GM21825 (cell line): ENCODE data around the gene SLC4A2.
A peak's percentile ranks its signal among the peaks of the same experiment; 100 is the strongest.

ENCODE experiments used
- ATAC-seq: cut with Tn5 transposase; IDR thresholded peaks from one replicate; pipeline ENCODE4 v1.9.1; 2021; ENCODE audit warnings: mild to moderate bottlenecking, moderate library complexity; ENCODE audit not compliant: unreplicated experiment

The SLC4A2 gene

DNA sequence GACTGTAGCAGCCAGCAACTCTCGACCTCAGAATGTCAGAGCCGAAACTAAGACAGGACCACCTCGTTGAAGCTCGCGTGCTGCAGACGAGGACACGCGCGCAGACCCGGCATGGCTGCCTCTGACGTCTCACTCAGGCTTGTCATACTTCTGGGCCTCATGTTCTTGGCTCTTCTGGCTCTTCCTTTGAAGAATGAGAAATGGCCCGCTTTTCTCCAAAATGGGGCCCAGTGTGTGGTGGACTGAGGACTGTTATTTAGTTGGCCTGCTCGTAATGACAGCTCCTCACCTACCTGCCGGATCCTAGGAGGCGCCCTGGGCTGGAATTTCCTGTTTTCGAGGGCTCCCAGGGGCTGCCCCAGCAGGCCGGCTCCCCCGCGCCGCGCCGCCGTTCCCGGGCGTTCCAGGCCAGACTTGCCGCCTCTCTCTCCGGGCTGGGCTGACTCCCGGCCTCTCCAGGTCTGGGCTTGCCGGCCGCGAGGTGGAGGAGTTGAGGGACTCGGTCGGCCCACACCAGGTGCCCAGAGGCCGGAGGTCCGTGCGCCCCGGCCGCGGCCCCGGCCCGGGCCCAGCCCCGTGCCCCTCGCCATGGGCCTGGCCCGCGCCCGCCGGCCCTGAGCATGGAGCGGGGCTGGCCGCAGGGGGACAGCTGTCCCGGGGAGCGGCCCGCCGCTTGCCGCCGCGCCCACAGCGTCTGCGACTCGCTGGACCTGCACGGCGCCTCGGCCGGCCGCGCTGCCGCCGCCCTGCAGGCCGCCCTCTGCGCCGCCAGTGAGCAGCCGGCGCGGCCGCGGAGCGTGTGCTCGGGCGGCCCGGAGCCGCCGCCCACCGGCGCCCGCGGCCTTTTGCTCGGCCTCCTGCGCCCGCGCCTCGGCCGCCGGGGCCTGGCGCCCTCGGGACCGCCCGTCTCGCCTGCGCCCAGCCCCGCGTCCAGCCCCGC, 55.0 kb downstream of the SLC4A2 start:
- no peak for ATAC-seq

DNA sequence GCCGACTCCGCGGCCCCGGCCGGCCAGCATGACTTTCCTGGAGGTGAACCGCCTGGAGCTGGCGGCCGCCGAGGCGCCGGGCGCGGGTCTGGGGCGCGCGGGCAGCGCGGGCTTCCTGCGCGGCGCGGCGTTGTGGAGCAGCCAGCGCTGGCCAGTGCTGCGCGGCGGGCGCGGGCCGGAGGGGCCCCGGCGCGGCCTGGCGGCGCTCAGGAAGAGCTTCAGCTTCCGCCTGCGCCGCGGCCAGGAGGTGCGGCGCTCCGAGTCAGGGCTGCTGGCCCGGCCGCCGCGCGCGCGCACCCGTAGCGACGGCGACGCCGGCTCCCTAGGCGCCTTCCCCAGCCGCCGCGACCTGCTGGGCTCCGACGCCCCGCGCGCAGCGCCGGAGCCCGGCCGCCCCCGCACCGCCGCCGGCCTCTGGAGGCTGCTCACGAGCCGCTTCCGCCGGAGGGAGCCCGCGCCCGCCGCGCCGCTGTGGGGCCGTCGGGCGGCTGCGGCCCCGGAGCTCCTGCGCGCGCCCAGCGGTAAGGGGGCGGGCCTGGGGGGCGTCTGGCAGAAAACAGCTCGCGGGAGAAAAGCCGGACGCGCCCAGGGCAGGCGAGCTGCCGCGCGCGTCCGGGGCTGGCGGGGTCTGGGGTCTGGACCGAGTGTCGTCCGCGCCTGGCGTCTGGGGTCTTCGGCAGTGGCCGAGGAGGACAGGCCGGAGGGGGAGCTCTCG, 55.9 kb downstream of the SLC4A2 start:
- ATAC-seq = no peak

DNA sequence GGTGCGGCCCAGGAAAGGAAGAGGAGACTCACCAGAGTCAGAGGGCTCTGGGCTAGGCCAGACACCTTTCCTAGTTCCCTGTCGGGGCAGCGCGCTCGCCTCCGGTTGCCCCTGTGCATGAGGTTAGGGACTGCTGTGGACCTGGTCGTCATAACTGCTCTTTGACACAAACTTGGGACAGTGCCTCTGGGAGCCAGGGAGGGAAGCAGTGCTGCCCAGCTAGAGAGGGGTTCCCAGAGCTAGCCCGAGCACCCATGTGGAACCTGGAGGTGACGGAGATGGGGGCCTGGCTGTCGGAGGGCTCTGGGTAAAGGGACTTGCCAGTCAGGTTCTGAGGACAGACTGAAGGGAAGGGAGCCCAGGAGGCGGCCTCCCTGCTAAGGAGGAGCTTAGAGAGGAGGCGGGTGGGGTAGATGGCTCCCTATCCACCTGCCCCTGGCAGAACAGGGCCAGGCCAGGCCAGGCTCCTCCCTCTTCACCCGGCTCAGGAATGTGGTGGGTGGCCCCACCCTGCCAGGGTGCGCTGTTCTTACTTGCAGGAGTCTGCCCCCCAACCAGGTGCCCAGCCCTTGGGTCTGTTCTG, 56.5 kb downstream of the SLC4A2 start:
- no peak for ATAC-seq

DNA sequence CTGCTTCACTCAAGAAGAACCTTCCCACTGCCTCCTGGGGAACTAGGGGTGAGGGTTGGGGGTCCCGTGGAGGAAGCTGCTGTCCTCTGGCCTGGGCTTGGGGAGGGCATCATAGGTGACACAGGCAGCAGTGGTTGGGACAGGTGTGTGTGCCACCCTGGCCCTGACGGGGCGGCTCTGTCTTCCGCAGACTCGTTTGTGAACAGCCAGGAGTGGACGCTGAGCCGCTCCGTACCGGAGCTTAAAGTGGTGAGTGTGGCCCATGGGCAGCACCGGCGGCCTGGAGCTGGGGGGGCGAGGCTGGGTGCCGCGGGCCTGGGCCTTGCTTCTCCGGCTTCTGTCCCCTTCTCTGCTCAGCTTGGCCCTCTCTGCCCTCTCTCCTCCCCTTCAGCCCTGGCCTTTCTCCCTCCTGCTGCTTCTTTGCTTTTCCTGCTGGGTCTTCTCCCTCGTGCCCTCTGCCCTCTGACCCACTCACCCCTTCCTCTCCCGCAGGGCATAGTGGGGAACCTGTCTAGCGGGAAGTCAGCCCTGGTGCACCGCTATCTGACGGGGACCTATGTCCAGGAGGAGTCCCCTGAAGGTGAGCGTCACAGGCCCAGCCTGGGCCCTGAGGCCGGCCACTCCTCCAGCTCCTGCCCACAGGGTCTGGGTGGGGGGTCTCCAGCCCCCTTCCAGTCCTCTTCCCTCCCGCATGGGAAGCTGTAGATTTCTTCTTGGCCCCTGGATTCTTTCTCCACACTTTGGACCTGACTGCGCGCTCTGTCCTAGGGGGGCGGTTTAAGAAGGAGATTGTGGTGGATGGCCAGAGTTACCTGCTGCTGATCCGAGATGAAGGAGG, 57.4 kb downstream of the SLC4A2 start:
- ATAC-seq = no peak

DNA sequence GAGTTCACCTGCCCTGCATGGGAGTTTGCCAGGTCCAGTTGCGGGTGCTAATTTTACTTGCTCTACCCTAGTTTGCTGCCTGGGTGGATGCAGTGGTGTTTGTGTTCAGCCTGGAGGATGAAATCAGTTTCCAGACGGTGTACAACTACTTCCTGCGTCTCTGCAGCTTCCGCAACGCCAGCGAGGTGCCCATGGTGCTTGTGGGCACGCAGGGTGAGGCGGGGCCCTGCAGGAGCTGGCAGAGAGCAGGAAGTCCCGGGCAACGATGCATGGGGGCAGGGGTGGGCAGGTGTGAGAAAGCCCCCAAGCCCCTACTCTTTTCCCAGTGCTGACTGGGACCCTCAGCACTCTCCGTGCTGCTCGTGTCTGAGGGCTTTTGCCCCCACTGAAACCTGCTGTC, 58.2 kb downstream of the SLC4A2 start:
- ATAC-seq = no peak

DNA sequence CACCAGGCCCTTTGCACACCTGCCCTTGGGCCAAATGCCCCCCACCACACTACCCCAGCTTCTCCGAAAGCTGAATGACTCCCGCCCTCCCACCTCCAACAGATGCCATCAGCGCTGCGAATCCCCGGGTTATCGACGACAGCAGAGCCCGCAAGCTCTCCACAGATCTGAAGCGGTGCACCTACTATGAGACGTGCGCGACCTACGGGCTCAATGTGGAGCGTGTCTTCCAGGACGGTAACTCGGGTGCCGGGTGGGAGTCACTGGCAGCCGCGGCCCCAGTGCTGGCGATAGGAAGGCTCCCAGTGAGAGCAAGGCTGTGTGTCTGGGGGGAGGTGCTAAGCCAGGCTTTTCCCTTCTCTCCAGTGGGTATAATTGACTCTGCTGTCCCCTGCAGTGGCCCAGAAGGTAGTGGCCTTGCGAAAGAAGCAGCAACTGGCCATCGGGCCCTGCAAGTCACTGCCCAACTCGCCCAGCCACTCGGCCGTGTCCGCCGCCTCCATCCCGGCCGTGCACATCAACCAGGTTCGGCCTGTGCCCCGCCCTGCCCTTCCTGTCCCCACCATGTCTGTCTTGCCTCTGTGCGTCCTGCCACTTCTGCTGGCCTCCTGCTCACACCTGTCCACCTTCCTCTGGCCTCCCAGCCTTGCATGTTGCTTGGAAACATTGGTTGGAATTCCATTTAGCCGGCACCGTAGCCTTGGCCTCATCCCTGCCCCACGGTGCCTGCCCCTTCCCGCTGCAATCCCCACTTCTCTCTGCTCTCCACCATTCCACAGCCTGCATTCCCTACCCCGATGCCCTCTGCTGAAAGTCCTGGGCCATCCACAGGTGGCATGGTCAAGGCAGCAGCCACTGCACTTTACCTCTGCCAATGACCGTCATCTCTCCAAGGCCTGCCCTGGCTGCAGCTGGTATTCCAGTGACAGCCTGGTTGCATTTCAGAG, 59.0 kb downstream of the SLC4A2 start:
- no peak for ATAC-seq

DNA sequence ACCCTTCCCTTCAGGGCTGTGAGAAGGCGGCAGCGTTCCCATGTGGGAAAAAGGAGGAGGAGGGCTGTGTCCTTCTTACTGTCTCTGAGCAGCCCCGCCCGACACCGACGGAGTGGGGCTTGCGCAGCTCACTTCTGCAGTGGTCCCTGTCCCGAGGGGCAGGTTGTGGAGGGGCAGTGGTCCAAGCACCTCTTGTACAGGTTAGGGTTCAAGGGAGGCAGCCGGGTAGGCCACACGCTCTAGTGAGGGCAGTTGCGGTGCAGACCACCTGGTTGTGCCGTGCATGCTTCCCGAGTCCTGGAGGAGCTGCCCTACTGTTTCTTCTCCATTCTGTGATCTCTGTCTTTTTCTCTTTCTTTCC, 59.6 kb downstream of the SLC4A2 start:
- no peak for ATAC-seq

DNA sequence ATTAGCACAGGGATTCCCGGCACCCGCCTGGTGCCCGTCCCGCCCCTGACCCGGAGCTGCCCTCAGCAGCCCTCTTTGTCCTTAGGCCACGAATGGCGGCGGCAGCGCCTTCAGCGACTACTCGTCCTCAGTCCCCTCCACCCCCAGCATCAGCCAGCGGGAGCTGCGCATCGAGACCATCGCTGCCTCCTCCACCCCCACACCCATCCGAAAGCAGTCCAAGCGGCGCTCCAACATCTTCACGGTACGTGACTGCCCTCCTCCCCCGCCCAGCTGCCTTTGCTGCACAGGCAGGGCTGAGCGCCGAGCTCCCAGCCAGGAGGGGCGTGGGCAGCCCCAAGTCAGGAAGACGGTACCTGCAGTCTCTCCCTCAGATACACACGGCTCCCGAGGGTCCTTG, 60.5 kb downstream of the SLC4A2 start:
- ATAC-seq = no peak

DNA sequence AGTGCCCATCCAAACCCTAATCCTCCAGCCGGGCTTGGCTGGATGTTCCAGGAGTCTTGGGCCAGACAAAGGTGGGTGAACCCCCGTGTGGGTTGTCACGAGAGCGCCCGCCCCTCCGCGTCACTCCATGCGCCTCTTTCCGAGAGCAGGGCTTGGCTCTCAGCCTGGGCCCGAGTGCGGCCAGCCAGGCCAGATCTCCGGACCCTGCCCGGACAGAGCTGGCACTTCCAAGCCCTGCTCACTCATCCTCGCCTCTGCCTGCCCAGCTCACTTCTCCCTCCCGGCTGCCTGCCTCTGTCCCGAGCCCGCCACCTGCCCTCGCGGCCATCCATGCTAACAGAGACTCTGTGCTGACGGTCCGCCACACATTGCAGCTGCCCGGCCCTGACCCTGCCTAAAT, 61.5 kb downstream of the SLC4A2 start:
- no peak for ATAC-seq

DNA sequence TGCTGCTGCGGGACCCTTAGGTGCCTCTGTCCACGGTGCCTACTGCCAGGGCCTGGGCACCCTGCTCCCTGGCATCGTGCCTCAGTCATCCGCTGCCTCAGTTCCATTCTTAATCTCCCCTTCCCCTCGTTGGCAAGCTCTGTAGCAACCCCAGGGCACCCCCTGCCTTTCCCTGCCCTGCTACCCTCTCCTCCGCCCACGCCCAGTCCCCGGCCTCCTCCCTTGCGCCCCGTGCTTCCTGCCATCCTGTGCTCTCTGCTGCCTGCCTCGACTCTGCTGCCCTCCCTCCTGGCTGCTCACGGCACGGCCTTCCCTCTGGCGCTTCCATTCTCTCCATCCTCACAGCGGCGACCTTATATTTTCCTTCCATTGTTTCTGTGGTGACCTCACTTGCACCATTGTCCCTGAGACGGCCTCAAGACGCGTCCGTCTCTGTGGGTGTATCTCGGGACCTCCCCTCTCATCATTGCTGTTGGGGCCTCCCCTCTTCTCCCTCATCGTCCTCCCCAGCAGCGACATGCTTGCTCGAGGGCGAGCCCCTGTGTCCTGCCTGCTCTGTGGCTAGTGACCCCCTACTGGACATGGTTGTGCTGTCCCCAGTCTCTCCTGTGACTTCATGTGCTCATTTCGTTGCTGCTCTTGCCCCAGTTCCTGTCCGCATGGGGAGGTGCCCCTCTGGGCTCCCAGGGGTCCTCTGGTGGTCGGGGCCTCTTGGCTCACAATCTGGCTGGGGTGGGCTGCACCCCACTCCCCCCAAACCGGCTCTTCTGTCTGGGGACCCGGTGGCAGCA, 62.2 kb downstream of the SLC4A2 start:
- no peak for ATAC-seq

DNA sequence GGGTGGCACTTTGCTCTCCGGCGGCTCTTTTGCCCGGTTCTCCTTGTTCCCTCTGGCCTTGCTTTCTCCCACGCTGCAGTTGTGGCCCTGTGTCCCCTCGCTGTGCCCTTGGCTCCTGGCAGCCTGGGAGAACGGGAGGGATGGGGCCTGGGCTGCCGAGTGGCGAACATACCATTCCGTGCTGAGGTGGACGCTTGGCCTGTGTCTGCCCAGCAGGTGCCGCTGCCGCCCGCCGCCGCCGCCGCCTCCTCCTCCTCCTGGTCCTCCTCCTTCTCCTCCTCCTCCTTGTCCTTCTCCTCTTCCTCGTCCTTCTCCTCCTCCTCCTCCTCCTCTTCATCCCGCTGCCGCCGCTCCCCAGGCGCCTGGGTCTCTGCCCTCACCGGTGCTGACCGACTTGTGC, 62.9 kb downstream of the SLC4A2 start:
- no peak for ATAC-seq

DNA sequence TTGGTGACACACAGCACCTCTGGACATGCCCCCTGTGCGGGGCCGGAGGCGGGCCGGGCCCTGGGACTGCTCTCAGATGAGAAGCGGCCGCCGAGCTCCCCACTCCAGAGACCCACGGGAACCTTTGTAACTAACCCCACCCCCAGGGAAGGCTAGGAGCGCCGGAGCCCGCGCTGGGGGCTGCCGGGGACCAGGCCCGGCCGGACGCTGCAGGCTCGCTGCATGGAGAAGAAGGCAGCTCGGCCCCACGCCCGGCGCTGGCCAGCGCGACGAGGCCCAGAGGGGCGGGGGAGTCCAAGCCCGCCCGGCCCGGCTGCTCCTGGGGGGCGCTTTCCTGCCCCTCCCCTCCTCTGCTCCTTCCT, 63.4 kb downstream of the SLC4A2 start:
- ATAC-seq = no peak

DNA sequence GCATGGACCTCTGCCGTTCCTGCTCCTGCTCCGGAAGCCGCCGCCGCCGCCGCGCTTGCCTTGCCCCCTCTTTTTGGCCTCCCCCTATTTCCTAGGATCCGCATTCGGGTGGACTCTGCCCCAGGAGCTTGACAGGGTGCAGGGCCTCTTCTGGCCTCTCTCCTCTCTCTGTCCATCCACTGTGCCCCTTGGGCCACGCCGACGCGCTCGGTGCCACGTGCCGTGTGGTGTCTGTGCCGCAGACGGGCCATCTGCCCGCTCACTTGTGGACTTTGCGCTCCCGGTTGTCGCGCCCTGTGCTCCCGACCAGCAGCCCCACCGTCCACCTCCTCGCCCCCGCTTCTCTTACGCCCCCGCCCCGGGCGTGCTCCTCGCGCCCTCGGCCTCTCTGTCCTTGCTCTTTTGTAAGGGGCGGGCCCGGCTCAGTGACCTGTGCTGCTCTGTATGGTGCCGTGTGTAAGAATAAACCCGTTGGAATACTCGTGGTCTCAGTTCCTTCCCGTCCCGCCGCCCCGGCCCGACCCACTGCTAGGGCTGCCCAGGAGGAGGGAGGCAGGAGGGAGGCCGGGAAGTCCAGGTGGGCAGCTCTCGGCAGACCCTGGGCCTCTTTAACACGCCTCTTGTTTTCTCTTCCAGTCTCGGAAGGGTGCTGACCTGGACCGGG, 63.9 kb downstream of the SLC4A2 start:
- ATAC-seq = no peak

DNA sequence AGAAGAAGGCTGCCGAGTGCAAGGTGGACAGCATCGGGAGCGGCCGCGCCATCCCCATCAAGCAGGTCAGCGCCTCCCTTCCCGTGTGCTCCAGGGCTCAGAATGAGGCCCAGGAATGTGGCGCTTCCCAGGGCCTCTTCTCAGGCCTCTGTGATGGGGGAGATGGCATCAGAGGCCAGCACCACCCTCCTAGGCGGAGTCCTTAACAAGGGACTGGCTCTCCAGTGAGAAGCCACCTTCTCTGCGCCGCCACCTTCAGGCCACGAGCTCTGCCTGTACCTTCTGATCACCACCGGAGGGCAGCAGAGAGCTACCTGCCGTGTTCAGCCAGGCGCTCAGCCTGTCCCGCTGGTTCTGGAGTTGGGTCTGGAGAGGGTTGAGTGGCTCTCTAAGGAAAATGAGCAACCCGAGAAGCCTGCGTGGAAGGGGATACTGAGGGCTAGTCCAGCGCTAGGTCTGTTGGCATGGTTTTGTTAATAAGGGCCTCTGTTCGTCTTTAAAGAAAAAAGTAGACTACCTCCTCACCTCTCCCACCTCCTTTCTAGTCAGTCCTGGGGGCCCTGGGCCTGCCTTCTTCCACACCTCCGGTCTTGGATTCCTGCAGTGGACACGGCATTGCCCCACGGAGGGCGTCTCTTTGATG, 64.6 kb downstream of the SLC4A2 start:
- ATAC-seq = peak; percentile 83

DNA sequence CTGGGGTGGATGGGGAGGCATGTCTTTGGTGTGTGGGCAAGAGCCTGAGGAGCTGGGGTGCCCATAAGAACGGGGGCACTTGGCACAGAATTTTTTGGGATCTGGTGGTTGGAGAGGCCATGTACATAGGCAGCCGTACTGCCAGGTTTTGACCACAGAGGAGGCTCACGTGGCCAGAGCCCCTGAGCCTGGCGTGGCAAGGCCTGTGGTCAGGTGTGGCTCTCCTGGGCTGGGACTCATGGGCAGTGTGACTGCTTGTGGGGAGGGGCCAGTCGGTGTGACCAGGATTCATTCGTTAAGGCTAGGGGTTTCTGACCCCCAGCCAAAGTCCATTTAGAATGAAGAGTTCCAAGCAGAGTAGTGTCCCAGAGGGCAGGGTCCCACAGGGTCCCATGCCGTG, 65.1 kb downstream of the SLC4A2 start:
- ATAC-seq = no peak

DNA sequence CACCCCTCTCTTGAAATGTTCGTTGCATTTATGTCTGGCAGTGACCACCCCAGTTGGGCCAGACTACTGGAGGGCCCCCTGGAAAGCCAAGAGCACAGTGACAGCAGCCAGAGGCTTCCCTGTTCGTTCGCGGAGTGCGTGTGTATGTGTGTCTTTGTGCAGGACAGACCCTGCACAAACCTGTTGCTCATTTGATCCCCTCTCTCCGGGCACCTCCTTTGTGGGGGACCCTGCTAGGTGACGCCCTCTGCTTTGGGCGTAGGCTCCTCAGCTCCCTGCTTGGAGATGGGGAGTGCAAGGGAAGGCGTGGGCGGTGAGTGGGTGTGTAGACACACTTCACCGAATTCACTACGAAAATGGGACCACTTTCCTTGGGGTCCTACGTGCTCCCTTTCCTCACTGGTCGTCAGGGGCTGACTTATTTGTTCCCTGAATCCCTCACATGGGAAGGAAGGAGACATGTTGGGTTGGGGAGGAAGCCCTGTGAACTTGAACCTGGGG, 65.6 kb downstream of the SLC4A2 start:
- ATAC-seq = no peak

DNA sequence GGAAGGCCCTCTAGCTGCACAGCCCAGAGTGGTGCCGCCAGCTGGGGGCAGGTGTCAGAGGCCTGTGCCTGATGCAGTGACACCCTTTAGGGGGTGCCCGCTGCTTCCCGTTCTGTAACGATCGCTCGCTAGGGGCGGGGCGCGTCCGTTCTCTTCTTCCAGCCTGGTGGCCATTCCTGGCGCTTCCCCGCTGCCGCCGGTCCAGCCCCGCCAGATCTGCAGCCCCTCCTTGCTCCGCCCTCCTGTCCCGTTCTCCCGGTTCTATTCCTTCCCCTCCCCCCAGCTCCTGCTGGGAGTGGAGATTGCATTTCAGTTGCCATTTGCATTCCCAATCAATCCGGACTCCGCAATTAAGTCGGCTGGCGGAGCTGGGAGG, 66.1 kb downstream of the SLC4A2 start:
- no peak for ATAC-seq

DNA sequence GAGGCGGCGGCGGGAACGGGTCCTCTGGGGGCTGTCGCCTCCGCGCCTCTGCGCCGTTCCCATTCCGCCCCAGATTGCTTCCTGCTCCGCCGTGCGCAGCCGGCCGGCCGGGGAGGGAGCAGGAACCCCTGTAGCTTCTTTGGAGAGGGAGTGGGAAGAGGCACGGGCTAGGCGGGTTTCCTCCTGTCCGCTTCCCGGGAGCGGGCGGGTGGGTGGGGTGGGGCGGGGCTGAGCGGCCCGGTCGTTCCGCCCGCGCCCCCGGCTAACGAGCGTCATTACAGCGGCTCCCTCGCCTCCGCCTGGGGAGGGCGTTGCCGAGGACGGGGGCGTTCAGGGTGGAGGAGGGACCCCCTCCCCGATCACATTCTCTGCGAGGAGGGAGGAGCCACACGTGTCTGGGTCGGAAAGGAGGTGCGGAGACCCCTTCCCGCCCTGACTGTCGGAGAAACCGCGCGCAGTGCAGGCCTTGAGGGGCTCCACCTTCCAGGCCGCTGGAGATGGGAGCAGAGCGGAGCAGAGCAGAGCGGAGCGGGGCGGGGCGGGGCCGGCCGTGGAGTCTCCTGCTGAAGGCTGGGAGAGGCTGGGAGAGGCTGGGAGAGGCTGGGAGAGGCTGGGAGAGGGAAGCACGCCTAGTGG, 66.6 kb downstream of the SLC4A2 start:
- no peak for ATAC-seq
